Measurements from ENCODE around the gene GAPDHS. TPM values are rescaled to one million over a fixed set of nuclear protein-coding genes. Genes with fewer than 3 reads are reported as not detected.

The GAPDHS gene
- total and polyA plus RNA-seq, 2 of the 13 experiments (the other 11 are each of a cell fraction or from before 2014, with no cell fraction given), result not detected

- TF ChIP-seq IRF9 (CRISPR knock-in tag; IDR thresholded peaks at IDR 0.05; ENCODE audit: borderline replicate concordance), result no peak
- TF ChIP-seq MAFF (IDR thresholded peaks at IDR 0.05; ENCODE audit: low read depth, low read length), result no peak
- TF ChIP-seq ZBTB38 (CRISPR knock-in tag; IDR thresholded peaks at IDR 0.05), result 0 out of 2 replicates have a peak, but pooled peaks have one; percentile 40
- TF ChIP-seq ZNF431 (CRISPR knock-in tag; IDR thresholded peaks at IDR 0.05; ENCODE audit: borderline replicate concordance, low read depth), result no peak
- no peak for TF ChIP-seq CCAR2 (optimal IDR thresholded peaks at IDR 0.05; ENCODE audit: low read depth, low read length)
- peak; percentile 50; the same call in 1 of the 2 replicates for TF ChIP-seq RXRB (CRISPR knock-in tag; IDR thresholded peaks at IDR 0.05; ENCODE audit: borderline replicate concordance)
- no peak for TF ChIP-seq MIXL1 (CRISPR knock-in tag; IDR thresholded peaks at IDR 0.05)
- TF ChIP-seq ZNF598 (CRISPR knock-in tag; IDR thresholded peaks at IDR 0.05; ENCODE audit: borderline replicate concordance), result no peak
- TF ChIP-seq HHEX (CRISPR knock-in tag; IDR thresholded peaks at IDR 0.05), result no peak
- TF ChIP-seq, protein P1, sequence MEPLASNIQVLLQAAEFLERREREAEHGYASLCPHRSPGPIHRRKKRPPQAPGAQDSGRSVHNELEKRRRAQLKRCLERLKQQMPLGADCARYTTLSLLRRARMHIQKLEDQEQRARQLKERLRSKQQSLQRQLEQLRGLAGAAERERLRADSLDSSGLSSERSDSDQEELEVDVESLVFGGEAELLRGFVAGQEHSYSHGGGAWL (CRISPR knock-in tag; IDR thresholded peaks at IDR 0.05), result no peak
- no peak for TF ChIP-seq POLR2G (IDR thresholded peaks at IDR 0.05; ENCODE audit: low read depth, low read length)
- TF ChIP-seq ZNF703 (CRISPR knock-in tag; IDR thresholded peaks at IDR 0.05; ENCODE audit: borderline replicate concordance), result no peak
- TF ChIP-seq ELF1 (CRISPR knock-in tag; IDR thresholded peaks at IDR 0.05), result no peak
- TF ChIP-seq ZFY (CRISPR knock-in tag; IDR thresholded peaks at IDR 0.05), result peak; percentile 51
- TF ChIP-seq ZNF780A (CRISPR knock-in tag; IDR thresholded peaks at IDR 0.05), result no peak
- TF ChIP-seq ZNF678 (CRISPR knock-in tag; IDR thresholded peaks at IDR 0.05), result no peak
- TF ChIP-seq RBM39 (IDR thresholded peaks at IDR 0.05; ENCODE audit: low read depth, low read length, poor library complexity, severe bottlenecking), result peak; percentile 45
- TF ChIP-seq KDM2A (CRISPR knock-in tag; IDR thresholded peaks at IDR 0.05; ENCODE audit: borderline replicate concordance, low read depth), result peak; percentile 89; the same call in 1 of the 2 replicates
- no peak for TF ChIP-seq RFXANK (CRISPR knock-in tag; IDR thresholded peaks at IDR 0.05)
- TF ChIP-seq WIZ (CRISPR knock-in tag; IDR thresholded peaks at IDR 0.05), result no peak
- peak; percentile 46; the same call in 1 of the 2 replicates for TF ChIP-seq ZNF142 (CRISPR knock-in tag; IDR thresholded peaks at IDR 0.05)
- no peak for TF ChIP-seq ZNF674 (CRISPR knock-in tag; IDR thresholded peaks at IDR 0.05; ENCODE audit: low read depth)
- no peak for TF ChIP-seq ZIK1 (CRISPR knock-in tag; IDR thresholded peaks at IDR 0.05; ENCODE audit: borderline replicate concordance, low read depth)
- TF ChIP-seq PHF5A (CRISPR knock-in tag; IDR thresholded peaks at IDR 0.05; ENCODE audit: low read depth, unreplicated experiment), result no peak
These were observed 37.9 kb upstream of the GAPDHS start (continued) for GRCh38 chr19:35495107-35496064.
